Upper lobe of right lung (tissue), 1 donor: ENCODE data around the gene SPACA6. TPM values are rescaled to one million over a fixed set of nuclear protein-coding genes. Genes with fewer than 3 reads are reported as not detected.

ENCODE experiments used
- ATAC-seq: fragments of 200-7000 bp; cut with Tn5 transposase; one replicate; pipeline ENCODE4 v1.9.1; 2020; ENCODE audit warnings: mild to moderate bottlenecking, moderate library complexity
- DNase-seq: peaks from one replicate; pipeline ENCODE4 v3.0.0-alpha.2; 2020
- H3K27ac ChIP-seq: fragments of 200-600 bp; one replicate; pipeline ENCODE4 v1.8.0; 2022
- H3K27me3 ChIP-seq: fragments of 200-600 bp; one replicate; pipeline ENCODE4 v1.8.0; 2022; ENCODE audit warnings: mild to moderate bottlenecking
- H3K36me3 ChIP-seq: fragments of 200-600 bp; one replicate; pipeline ENCODE4 v1.8.0; 2022
- H3K4me1 ChIP-seq: fragments of 200-600 bp; one replicate; pipeline ENCODE4 v1.8.0; 2022
- H3K4me3 ChIP-seq: fragments of 200-600 bp; one replicate; pipeline ENCODE4 v1.8.0; 2022; ENCODE audit warnings: mild to moderate bottlenecking
- H3K9me3 ChIP-seq: fragments of 200-600 bp; one replicate; pipeline ENCODE4 v1.8.0; 2022
- intact Hi-C: fragments of 100-400 bp; cut with DNase I; formaldehyde crosslinking; loops from one replicate; pipeline ENCODE4 v1.11.0; 2022
- total RNA-seq: library from RNA; stranded (reverse); fragmentation: NEBNext Ultra II Directional; extraction: Animal tissue kit (Norgen Biotek cat#: 25700); gene quantifications from one replicate; pipeline ENCODE4 v1.2.1, GENCODE V29; 2021
- TF ChIP-seq, protein P1 (sequence below): fragments of 200-600 bp; IDR thresholded peaks from one replicate; pipeline ENCODE4 v1.8.0; 2022; ENCODE audit warnings: antibody characterized with exemption
- donor health status: DM: no; HTN: yes; CAD: no; lungs with severe emphysema.

SPACA6 gene
- total RNA-seq, 1 donor from 2014 or later = 24.0 TPM

DNA sequence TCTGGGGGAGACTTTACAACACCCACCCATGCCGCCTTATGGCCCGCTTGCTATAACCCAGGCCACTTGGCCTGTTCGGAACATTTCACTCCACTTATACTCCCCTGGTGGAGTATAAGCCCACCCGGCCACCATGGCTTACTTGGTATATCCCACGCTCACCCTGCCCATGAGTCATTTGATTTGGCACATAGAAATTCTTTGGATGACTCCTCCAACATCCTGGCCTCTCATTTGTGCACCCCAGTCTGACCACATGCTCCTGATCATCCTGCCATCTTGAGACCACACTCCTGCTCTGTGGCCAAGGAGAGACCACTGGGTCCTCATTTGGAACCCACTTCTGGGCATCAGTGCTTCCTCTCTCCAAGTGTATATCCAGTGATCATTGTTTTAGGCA is 5.2 kb downstream of the SPACA6 start:
- Histone ChIP-seq H3K4me1 (peaks cover 8% of the 10 kb centered on the region), H3K27ac (no peak overlapping the region), H3K4me3 (no peak overlapping the region), H3K9me3 (no peaks in the 10 kb centered on the region), H3K36me3 (peaks cover 42% of the 10 kb centered on the region), H3K27me3 (no peaks in the 10 kb centered on the region)
- intact Hi-C loops = no loop called here
- DNase-seq (no peak), ATAC-seq (no peak)
- TF ChIP-seq, protein P1, sequence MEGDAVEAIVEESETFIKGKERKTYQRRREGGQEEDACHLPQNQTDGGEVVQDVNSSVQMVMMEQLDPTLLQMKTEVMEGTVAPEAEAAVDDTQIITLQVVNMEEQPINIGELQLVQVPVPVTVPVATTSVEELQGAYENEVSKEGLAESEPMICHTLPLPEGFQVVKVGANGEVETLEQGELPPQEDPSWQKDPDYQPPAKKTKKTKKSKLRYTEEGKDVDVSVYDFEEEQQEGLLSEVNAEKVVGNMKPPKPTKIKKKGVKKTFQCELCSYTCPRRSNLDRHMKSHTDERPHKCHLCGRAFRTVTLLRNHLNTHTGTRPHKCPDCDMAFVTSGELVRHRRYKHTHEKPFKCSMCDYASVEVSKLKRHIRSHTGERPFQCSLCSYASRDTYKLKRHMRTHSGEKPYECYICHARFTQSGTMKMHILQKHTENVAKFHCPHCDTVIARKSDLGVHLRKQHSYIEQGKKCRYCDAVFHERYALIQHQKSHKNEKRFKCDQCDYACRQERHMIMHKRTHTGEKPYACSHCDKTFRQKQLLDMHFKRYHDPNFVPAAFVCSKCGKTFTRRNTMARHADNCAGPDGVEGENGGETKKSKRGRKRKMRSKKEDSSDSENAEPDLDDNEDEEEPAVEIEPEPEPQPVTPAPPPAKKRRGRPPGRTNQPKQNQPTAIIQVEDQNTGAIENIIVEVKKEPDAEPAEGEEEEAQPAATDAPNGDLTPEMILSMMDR = no peak

DNA sequence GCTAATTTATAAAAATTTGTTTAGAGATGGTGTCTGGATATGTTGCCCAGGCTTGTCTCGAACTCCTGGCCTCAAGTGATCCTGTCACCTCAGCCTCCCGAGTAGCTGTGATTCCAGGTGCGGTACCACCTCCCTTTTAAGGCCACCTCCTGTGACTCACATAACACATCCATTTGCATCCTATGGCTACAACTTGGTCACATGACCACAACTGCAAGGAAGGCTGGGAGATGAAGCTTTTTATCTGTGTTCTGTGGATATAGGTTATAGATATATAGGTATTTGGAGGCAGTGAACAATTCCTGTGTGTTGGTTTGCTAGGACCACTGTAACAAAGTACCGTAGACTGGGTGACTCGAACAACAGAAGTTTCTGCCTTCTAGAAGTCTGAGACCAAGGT is 6.0 kb downstream of the SPACA6 start:
- Histone ChIP-seq H3K9me3 (no peaks in the 10 kb centered on the region), H3K27ac (no peak overlapping the region), H3K36me3 (peaks cover 42% of the 10 kb centered on the region), H3K4me1 (peaks cover 12% of the 10 kb centered on the region), H3K27me3 (no peaks in the 10 kb centered on the region), H3K4me3 (no peak overlapping the region)
- ATAC-seq (no peak), DNase-seq (no peak)
- intact Hi-C loops = no loop called here
- TF ChIP-seq, protein P1 = no peak

DNA sequence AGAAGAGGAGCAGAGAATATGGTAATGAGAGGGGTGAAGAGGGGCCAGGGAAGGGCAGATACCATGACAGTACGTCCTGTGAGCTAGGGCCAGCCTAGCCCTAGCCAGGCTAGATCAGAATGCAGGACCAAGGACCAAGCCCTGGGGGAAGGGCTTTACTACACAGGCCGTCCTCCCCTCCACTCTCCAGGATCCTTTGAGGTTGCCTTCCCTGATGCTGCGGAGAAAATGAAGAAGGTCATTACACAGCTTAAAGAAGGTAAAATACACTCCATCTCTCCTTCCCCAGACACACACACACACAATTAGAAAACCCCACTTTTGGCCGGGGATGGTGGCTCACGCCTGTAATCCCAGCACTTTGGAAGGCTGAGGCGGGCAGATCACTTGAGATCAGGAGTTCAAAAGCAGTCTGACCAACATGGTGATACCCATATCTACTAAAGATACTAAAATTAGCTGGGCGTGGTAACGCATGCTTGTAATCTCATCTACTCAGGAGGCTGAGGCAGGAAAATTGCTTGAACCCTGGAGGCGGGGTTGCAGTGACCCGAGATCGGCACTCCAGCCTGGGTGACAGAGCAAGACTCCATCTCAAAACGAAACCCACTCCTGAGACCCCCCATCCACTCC is 8.5 kb downstream of the SPACA6 start:
- no peak for ATAC-seq
- H3K27me3 ChIP-seq = no peaks in the 10 kb centered on the region
- peak overlapping the region; percentile 8 for H3K27ac ChIP-seq
- H3K4me3 ChIP-seq = no peak overlapping the region
- TF ChIP-seq, protein P1 = no peak
- intact Hi-C loops = no loop called here
- no peaks in the 10 kb centered on the region for H3K9me3 ChIP-seq
- peaks cover 20% of the 10 kb centered on the region for H3K4me1 ChIP-seq
- H3K36me3 ChIP-seq = peaks cover 45% of the 10 kb centered on the region
- DNase-seq = no peak

DNA sequence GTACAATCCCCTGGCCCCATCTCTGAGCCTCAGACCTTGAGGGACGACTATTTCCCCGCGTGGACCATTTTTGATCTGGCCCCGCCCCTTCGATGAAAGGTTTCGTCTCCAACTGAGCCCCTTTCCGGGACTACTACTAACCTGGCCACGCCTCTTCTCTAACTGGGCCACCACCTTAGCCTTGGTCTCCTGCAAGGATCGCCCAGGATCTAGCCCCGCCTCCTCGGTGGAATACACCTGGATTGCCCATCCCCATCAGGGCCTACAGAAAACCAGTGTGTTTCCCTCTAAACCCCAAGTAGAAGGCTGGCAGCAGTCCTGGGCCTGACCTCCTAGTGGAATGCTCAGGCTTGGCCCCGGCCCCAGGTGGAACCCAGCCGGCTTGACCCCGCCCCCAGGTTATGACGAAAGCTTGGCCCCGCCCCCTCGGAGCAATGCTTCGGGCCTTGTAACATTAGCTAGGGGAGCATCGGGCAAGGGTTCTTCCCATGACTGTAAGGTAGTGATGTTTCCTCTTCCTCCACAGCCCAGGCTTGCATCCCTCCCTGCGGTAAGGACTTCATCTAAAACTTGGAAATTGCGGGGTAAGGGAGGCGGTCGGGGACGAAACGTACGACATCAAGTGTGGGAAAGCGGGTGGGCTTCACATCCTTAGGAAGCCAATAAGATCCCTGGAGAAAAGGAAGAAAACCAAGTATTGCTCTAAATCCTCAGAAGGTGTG is 9.1 kb downstream of the SPACA6 start:
- DNase-seq (peak; percentile 91), ATAC-seq (peak; percentile 56)
- no peaks in the 10 kb centered on the region for H3K27me3 ChIP-seq
- TF ChIP-seq, protein P1 = no peak
- peaks cover 20% of the 10 kb centered on the region for H3K4me1 ChIP-seq
- H3K4me3 ChIP-seq = peak overlapping the region; percentile 84
- peak overlapping the region; percentile 40 for H3K27ac ChIP-seq
- H3K36me3 ChIP-seq = peaks cover 47% of the 10 kb centered on the region
- no peaks in the 10 kb centered on the region for H3K9me3 ChIP-seq
- intact Hi-C loops = no loop called here

DNA sequence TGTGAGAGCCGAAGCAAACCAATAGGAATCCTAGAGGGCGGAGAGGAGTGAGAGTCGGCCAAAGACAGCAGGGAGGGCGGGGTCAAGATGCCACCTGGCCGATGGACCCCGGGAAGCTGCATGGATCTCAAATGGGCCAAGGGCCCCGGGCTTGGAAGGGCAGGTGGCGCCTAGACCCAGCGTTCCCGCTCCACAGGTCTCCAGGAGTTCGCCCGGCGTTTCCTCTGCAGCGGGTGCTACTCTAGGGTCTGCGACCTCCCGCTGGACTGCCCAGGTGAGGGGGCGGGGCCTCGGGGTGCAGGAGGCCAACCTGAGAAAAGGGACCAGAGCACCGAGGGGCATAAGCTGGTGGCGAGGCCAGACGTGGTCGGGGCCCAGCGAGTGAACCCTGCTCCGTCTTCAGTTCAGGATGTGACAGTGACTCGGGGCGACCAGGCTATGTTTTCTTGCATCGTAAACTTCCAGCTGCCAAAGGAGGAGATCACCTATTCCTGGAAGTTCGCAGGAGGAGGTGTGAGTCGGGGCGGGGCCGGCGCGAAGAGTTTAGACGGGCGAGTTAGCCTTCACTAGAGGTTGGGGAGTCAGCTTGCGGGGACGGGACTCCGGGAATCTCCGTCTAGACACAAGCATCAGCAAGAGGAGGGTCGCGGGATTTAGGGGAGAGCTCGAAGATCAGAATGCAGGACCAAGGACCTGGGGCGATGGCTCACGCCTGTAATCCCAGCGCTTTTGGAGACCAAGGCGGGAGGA is 9.9 kb downstream of the SPACA6 start:
- intact Hi-C loops = no loop called here
- TF ChIP-seq, protein P1 = no peak
- Histone ChIP-seq H3K27ac (peak overlapping the region; percentile 95), H3K9me3 (no peaks in the 10 kb centered on the region), H3K27me3 (no peaks in the 10 kb centered on the region), H3K4me3 (peak overlapping the region; percentile 84), H3K36me3 (peaks cover 43% of the 10 kb centered on the region), H3K4me1 (peaks cover 20% of the 10 kb centered on the region)
- ATAC-seq = no peak
- peak; percentile 77 for DNase-seq
